Spinal cord (tissue), 10 donors: ENCODE results near the gene ADPRHL1. TPM values are rescaled to one million over a fixed set of nuclear protein-coding genes. Genes with fewer than 3 reads are reported as not detected.
"Not testable (repeated sequence)": the region's sequence is repeated elsewhere in the genome, so short reads cannot be mapped to it uniquely, and the experiment has no call there.

Experiments used
- DNase-seq, 6 donors: peaks; one replicate each; pipeline versions ENCODE4 v3.0.0 to v3.0.0-alpha.2; 2013 to 2015; ENCODE audit warnings: low spot score in 6 of 6, low read depth in 4 of 6
- H3K27ac ChIP-seq: one replicate; pipeline ENCODE4 v1.5.1; 2013; ENCODE audit warnings: low read depth, low read length, control low read depth
- H3K27me3 ChIP-seq: one replicate; pipeline ENCODE4 v1.6.1; 2013; ENCODE audit warnings: low read length; ENCODE audit not compliant: control insufficient read depth, insufficient read depth
- H3K36me3 ChIP-seq: one replicate; pipeline ENCODE4 v1.6.1; 2013; ENCODE audit warnings: low read length; ENCODE audit not compliant: control insufficient read depth, insufficient read depth
- H3K4me1 ChIP-seq: one replicate; pipeline ENCODE4 v1.6.1; 2013; ENCODE audit warnings: low read length; ENCODE audit not compliant: control insufficient read depth, insufficient read depth
- H3K4me3 ChIP-seq: one replicate; pipeline ENCODE4 v1.5.1; 2013; ENCODE audit warnings: low read depth, low read length, control low read depth
- H3K9me3 ChIP-seq: one replicate; pipeline ENCODE4 v1.6.1; 2013; ENCODE audit warnings: low read length; ENCODE audit not compliant: control insufficient read depth, insufficient read depth
- WGBS: methylation state at CpG from one replicate; pipeline ENCODE4 v1.1.5; 2013; ENCODE audit warnings: missing lambda C conversion rate; ENCODE audit not compliant: insufficient coverage; 5-methylcytosine and 5-hydroxymethylcytosine counted together
- polyA plus RNA-seq, 2 donors: library from polyadenylated mRNA; unstranded; fragments of 120-200 nt; gene quantifications; one replicate each; pipeline ENCODE4 v1.2.1, GENCODE V29; 2013; ENCODE audit not compliant: insufficient read length in 2 of 2
- total RNA-seq, 2 donors: library from RNA; depleted of rRNA in 1 of 2; stranded (reverse); fragments of 120-200 nt in 1 of 2; fragments of >200 nt in 1 of 2; gene quantifications; one replicate each; pipeline versions ENCODE4 v1.2.3 to v1.2.4, GENCODE V29; 2013 to 2014
- donor health status: healthy.

The ADPRHL1 gene
- total and polyA plus RNA-seq, 4 donors = 3.1 to 7.2 (median 4.4) TPM

DNA sequence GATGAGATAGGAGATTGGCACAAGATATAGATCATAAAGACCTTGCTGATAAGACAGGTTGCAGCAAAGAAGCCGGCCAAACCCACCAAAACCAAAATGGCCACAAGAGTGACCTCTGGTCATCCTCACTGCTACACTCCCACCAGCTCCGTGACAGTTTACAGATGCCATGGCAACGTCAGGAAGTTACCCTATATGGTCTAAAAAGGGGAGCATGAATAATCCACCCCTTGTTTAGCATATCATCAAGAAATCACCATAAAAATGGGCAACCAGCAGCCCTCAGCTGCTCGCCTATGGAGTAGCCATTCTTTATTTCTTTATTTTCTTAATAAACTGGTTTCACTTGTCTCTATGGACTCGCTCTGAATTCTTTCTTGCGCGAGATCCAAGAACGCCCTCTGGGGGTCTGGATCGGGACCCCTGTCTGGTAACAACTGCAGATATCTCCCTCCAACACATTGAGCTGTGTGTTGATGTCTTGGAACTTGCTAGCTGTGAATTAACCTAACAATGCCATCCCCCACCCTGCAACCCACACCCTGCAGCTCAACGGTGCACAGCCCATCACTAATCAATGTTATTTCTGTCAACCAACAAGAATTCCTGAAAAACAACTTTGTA lies 62.3 kb downstream of the ADPRHL1 start:
- no peak for DNase-seq
- no peak overlapping the region for H3K27ac ChIP-seq
- 65% methylated on average over 4 of the region's 10 CpGs for WGBS
- H3K4me3 ChIP-seq = no peak overlapping the region
- peaks cover 13% of the 10 kb centered on the region for H3K9me3 ChIP-seq
- H3K36me3 ChIP-seq = no peaks in the 10 kb centered on the region
- peaks cover 13% of the 10 kb centered on the region for H3K4me1 ChIP-seq
- H3K27me3 ChIP-seq = no peaks in the 10 kb centered on the region

DNA sequence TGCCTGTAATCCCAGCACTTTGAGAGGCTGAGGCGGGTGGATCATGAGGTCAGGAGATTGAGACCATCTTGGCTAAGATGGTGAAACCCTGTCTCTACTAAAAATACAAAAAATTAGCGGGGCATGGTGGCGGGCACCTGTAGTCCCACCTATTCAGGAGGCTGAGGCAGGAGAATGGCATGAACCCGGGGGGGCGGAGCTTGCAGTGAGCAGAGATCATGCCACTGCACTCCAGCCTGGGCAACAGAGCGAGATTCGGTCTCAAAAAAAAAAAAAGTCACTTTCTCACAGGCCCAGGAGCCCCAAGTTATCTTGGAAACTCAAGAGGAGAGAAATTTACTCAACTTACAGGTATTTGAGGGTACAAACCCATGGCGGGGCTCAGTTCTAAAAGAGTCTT lies 63.7 kb downstream of the ADPRHL1 start:
- not testable (repeated sequence) for H3K27ac ChIP-seq, H3K4me3 ChIP-seq, H3K36me3 ChIP-seq, DNase-seq, H3K27me3 ChIP-seq
- Histone ChIP-seq H3K9me3 (peaks cover 15% of the 10 kb centered on the region), H3K4me1 (peaks cover 13% of the 10 kb centered on the region)
- WGBS = 97% methylated on average over 3 of the region's 8 CpGs

DNA sequence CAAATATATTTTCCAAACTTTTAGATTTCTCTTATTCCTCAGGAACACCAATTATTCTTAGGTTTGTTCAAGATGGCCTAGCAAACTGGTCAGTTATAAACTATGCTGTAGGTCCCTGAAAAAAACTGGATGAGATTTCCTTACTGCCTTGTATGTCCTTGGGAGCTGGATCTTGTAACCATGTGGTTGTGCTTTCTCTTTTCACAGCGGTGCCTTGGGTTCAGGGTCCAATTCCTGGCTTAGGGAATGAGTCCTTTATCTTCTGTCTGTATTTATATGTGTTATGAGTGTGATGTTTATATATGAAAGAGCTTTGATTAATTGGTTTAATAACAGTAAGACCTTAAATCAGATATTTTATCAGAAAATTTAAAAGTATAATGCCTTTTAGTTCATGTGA lies 65.9 kb downstream of the ADPRHL1 start:
- H3K4me3 ChIP-seq = no peak overlapping the region
- no peaks in the 10 kb centered on the region for H3K27me3 ChIP-seq
- no peaks in the 10 kb centered on the region for H3K36me3 ChIP-seq
- WGBS = no CpG with 5 or more reads among the region's 1 CpG
- DNase-seq = no peak
- no peaks in the 10 kb centered on the region for H3K4me1 ChIP-seq
- no peak overlapping the region for H3K27ac ChIP-seq
- H3K9me3 ChIP-seq = peaks cover 15% of the 10 kb centered on the region

DNA sequence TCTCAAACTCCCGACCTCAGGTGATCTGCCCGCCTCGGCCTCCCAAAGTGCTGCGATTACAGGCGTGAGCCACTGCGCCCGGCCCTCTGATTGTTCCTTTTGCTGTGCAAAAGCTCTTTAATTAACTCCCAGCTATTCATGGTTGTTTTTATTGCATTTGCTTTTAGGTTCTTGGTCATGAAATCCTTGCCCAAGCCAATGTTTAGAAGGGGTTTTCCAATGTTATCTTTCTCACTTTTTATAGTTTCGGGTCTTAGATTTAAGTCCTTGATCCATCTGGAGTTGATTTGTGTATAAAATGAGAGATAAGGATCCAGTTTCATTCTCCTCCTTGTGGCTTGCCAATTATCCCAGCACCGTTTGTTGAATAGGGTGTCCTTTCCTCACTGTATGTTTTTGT lies 70.2 kb downstream of the ADPRHL1 start:
- no peaks in the 10 kb centered on the region for H3K36me3 ChIP-seq
- no peak overlapping the region for H3K27ac ChIP-seq
- WGBS = 93% methylated on average over 6 of the region's 9 CpGs
- no peaks in the 10 kb centered on the region for H3K4me1 ChIP-seq
- H3K27me3 ChIP-seq = no peaks in the 10 kb centered on the region
- H3K4me3 ChIP-seq = no peak overlapping the region
- DNase-seq = no peak
- H3K9me3 ChIP-seq = peaks cover 12% of the 10 kb centered on the region

DNA sequence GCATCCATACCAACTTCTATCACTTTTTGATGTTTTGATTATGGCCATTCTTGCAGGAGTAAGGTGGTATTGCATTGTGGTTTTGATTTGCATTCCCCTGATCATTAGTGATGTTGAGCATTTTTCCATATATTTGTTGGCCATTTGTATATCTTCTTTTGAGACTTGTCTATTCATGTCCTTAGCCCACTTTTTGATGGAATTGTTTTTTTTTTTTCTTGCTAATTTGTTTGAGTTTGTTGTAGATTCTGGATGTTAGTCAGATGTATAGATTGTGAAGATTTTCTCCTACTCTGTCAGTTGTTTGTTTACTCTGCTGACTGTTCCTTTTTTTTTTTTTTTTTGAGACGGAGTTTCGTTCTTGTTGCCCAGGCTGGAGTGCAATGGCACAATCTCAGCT lies 70.7 kb downstream of the ADPRHL1 start:
- not testable (repeated sequence) for H3K9me3 ChIP-seq, H3K4me1 ChIP-seq, H3K27ac ChIP-seq, H3K4me3 ChIP-seq, H3K36me3 ChIP-seq, DNase-seq, H3K27me3 ChIP-seq
- WGBS = no CpG with 5 or more reads among the region's 2 CpGs

DNA sequence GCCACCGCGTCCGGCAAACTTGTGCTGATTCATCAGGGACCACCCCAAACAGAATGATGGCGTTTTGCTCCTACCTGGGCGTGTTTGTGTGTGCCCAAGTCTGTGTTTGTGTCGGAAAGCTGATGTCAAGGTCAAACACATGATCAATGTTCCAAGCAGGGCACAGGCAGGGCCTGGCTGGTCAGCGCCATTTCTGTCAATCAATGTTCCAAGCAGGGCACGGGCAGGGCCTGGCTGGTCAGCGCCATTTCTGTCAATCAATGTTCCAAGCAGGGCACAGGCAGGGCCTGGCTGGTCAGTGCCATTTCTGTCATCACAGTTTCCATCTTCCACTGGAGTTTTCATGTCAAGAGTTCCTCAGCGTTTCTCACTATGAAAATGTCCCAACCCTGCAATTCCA lies 74.5 kb downstream of the ADPRHL1 start:
- no peaks in the 10 kb centered on the region for H3K4me1 ChIP-seq
- WGBS = 94% methylated on average over 10 of the region's 10 CpGs
- H3K27me3 ChIP-seq = no peaks in the 10 kb centered on the region
- no peaks in the 10 kb centered on the region for H3K36me3 ChIP-seq
- H3K9me3 ChIP-seq = no peaks in the 10 kb centered on the region
- H3K27ac ChIP-seq = no peak overlapping the region
- DNase-seq = no peak
- H3K4me3 ChIP-seq = no peak overlapping the region

DNA sequence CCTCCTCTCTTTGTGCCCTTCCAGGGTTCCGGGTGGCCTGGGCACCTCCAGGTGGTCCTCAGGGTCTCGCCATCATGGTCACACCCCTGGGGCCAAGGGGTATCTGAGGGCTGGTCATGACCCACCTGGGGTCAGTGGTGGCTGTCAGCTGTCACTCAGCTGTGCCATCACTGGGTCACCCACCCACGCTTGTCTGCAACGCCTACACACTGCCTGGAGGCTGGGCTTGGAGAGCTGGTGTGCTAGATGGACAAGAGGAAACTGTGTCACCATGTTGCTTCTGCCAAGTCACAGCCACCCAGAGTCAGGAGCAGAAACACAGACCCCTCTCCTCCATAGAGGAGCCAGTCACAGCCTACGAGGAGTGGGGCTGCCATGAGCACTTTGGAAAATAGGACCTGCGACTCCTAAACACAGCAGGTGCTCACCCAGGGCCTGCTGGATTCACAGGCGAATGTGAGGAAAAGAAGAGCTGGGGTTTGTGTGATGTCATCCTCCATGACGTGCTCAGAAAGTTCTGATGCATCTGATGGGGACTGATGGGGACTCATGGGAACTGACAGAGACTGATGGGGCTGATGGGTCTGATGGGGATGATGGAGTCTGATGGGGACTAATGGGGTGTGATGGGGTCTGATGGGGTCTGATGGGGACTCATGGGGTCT lies 78.6 kb downstream of the ADPRHL1 start:
- H3K4me1 ChIP-seq = no peaks in the 10 kb centered on the region
- H3K4me3 ChIP-seq = no peak overlapping the region
- H3K9me3 ChIP-seq = no peaks in the 10 kb centered on the region
- 86% methylated on average over 5 of the region's 8 CpGs for WGBS
- H3K27ac ChIP-seq = no peak overlapping the region
- H3K36me3 ChIP-seq = no peaks in the 10 kb centered on the region
- no peak for DNase-seq
- no peaks in the 10 kb centered on the region for H3K27me3 ChIP-seq

DNA sequence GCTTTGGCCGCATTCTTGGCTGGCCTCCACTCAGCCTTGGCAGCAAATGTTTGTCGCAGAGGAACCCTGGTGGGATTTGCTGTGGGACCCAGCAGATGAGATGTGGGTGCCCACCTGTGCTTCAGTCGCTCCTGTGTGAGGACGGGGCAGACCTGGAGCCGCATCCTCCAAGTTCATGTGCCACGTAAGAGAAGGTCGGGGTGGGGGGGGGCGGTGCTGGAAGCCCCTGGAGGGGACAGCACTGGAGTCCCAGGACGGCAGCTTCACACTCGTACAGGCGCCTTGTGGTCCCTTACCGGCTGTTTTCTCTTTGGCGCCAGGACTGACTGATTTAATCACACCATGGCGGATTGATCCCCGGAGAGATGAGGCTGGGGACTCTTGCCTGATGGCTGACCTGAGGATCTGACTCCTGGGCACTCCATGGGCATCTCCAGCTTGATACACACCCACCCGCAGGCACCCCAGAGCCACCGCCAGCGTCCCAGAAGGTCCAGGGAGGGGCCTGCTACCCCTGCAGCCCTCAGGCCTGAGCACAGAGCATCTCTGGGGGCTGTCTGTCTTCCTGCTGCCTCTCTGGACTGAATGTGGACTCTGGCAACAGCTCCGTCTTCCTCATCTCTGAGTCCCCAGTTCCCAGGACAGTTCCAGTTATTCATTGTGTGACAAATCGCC lies 79.3 kb downstream of the ADPRHL1 start:
- Histone ChIP-seq H3K36me3 (no peaks in the 10 kb centered on the region), H3K4me3 (no peak overlapping the region), H3K9me3 (no peaks in the 10 kb centered on the region), H3K27me3 (no peaks in the 10 kb centered on the region), H3K4me1 (no peaks in the 10 kb centered on the region), H3K27ac (no peak overlapping the region)
- WGBS = 82% methylated on average over 20 of the region's 20 CpGs
- no peak for DNase-seq

DNA sequence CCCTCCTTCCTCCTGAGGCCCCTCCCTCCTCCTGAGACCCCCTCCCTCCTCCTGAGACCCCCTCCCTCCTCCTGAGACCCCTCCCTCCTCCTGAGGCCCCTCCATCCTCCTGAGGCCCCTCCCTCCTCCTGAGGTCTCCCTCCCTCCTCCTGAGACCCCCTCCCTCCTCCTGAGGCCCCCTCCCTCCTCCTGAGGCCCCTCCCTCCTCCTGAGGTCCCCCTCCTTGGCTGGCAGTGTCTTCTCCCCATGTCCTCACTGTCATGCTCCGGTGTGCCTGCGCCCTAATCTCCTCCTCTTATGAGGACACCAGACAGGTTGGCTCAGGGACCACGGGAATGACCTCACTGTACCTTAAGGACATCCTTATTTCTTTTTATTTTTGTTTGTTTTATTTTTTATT lies 81.6 kb downstream of the ADPRHL1 start:
- H3K27me3 ChIP-seq, H3K36me3 ChIP-seq, H3K4me1 ChIP-seq, H3K27ac ChIP-seq, DNase-seq, H3K4me3 ChIP-seq, H3K9me3 ChIP-seq: not testable (repeated sequence)
- WGBS = 100% methylated on average over 2 of the region's 3 CpGs

DNA sequence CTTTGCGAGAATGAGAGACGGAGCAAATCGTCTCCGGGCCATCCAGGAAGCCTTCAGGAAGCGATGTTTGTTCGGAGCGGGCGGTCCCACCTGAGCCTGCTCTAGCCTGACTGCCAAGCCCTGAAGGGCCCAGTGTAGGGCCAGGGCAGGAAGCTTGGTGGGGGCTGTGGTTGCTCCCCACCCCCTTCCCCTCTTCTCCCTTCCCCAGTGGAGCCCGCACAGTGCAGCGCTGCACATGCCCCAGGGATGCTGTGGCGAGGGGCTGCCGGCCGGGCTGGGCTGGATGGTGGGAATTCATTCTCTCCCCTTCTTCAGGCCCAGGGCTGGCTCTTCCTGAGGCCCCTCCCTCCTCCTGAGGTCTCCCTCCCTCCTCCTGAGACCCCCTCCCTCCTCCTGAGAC lies 82.2 kb downstream of the ADPRHL1 start:
- Histone ChIP-seq H3K27me3 (no peaks in the 10 kb centered on the region), H3K27ac (no peak overlapping the region), H3K9me3 (no peaks in the 10 kb centered on the region), H3K36me3 (no peaks in the 10 kb centered on the region), H3K4me3 (no peak overlapping the region), H3K4me1 (no peaks in the 10 kb centered on the region)
- no peak for DNase-seq
- 89% methylated on average over 11 of the region's 13 CpGs for WGBS
